H9 (cell line): Measurements from ENCODE around the gene VENTX. TPM values are rescaled to one million over a fixed set of nuclear protein-coding genes. Genes with fewer than 3 reads are reported as not detected.

ENCODE experiments used
- DNase-seq: peaks from one replicate; pipeline ENCODE4 v3.0.0-alpha.2; 2017
- H2AFZ ChIP-seq: one replicate; pipeline ENCODE4 v1.6.1; 2013; ENCODE audit warnings: mild to moderate bottlenecking, low read length, control low read depth, moderate library complexity
- H2AK5ac ChIP-seq: 2 replicates; pipeline ENCODE4 v1.6.1; 2013; ENCODE audit warnings: low read length, control low read depth, mixed read lengths; ENCODE audit not compliant: insufficient read length
- H2BK120ac ChIP-seq: one replicate; pipeline ENCODE4 v1.6.1; 2013; ENCODE audit warnings: low read depth, mild to moderate bottlenecking, low read length, control low read depth, inconsistent platforms; ENCODE audit not compliant: poor library complexity, severe bottlenecking
- H2BK12ac ChIP-seq: 2 replicates; pipeline ENCODE4 v1.6.1; 2013; ENCODE audit warnings: low read length, control low read depth, mixed read lengths, low read depth; ENCODE audit not compliant: insufficient read length
- H2BK15ac ChIP-seq: 2 replicates; pipeline ENCODE4 v1.6.1; 2013; ENCODE audit warnings: low read depth, low read length, control low read depth
- H2BK20ac ChIP-seq: one replicate; pipeline ENCODE4 v1.6.1; 2013; ENCODE audit warnings: low read depth, mild to moderate bottlenecking, low read length, control low read depth, inconsistent platforms; ENCODE audit not compliant: poor library complexity, severe bottlenecking
- H2BK5ac ChIP-seq: 2 replicates; pipeline ENCODE4 v1.6.1; 2013; ENCODE audit warnings: low read length, control low read depth, mixed read lengths; ENCODE audit not compliant: insufficient read length
- H3K14ac ChIP-seq: 2 replicates; pipeline ENCODE4 v1.6.1; 2013; ENCODE audit warnings: low read length, control low read depth; ENCODE audit not compliant: insufficient read depth
- H3K18ac ChIP-seq: 2 replicates; pipeline ENCODE4 v1.6.1; 2013; ENCODE audit warnings: low read depth, mild to moderate bottlenecking, mixed read lengths, low read length, control low read depth; ENCODE audit not compliant: insufficient read length
- H3K23ac ChIP-seq: 2 replicates; pipeline ENCODE4 v1.6.1; 2013; ENCODE audit warnings: low read length, control low read depth, mixed read lengths, low read depth; ENCODE audit not compliant: insufficient read length
- H3K23me2 ChIP-seq: 2 replicates; pipeline ENCODE4 v1.6.1; 2013; ENCODE audit warnings: low read depth, mild to moderate bottlenecking, mixed read lengths, low read length, control low read depth; ENCODE audit not compliant: insufficient read length, poor library complexity, severe bottlenecking
- H3K27ac ChIP-seq: 2 replicates; pipeline ENCODE4 v1.5.1; 2013; ENCODE audit warnings: low read length, control low read depth, mixed read lengths, low read depth; ENCODE audit not compliant: insufficient read length
- H3K27me3 ChIP-seq: 2 replicates; pipeline ENCODE4 v1.6.1; 2013; ENCODE audit warnings: low read length, control low read depth, inconsistent platforms; ENCODE audit not compliant: insufficient read depth
- H3K4ac ChIP-seq: 2 replicates; pipeline ENCODE4 v1.6.1; 2013; ENCODE audit warnings: low read depth, mild to moderate bottlenecking, control low read depth, inconsistent platforms, low read length, moderate library complexity
- H3K4me1 ChIP-seq: 2 replicates; pipeline ENCODE4 v1.6.1; 2013; ENCODE audit warnings: low read length, control low read depth, inconsistent platforms; ENCODE audit not compliant: insufficient read depth
- H3K4me2 ChIP-seq: 2 replicates; pipeline ENCODE4 v1.6.1; 2013; ENCODE audit warnings: low read length, control low read depth, mixed read lengths; ENCODE audit not compliant: insufficient read length, insufficient read depth
- H3K56ac ChIP-seq: 2 replicates; pipeline ENCODE4 v1.6.1; 2013; ENCODE audit warnings: low read depth, mild to moderate bottlenecking, mixed read lengths, low read length, control low read depth; ENCODE audit not compliant: insufficient read length
- H3K79me1 ChIP-seq: 2 replicates; pipeline ENCODE4 v1.6.1; 2013; ENCODE audit warnings: low read depth, mild to moderate bottlenecking, moderate library complexity, low read length, control low read depth, inconsistent platforms; ENCODE audit not compliant: insufficient read depth, poor library complexity, severe bottlenecking
- H3K79me2 ChIP-seq: 2 replicates; pipeline ENCODE4 v1.6.1; 2013; ENCODE audit warnings: low read length, control low read depth, inconsistent platforms; ENCODE audit not compliant: insufficient read depth
- H3K9ac ChIP-seq: 2 replicates; pipeline ENCODE4 v1.6.1; 2013; ENCODE audit warnings: low read length, control low read depth, mixed read lengths; ENCODE audit not compliant: insufficient read length; ENCODE audit errors: extremely low read depth
- H3K9me3 ChIP-seq: one replicate; pipeline ENCODE4 v1.6.1; 2013; ENCODE audit warnings: low read depth, low read length, inconsistent platforms; ENCODE audit not compliant: control insufficient read depth
- H3T11ph ChIP-seq: one replicate; pipeline ENCODE4 v1.6.1; 2013; ENCODE audit warnings: mild to moderate bottlenecking, low read length, control low read depth, inconsistent platforms
- H4K20me1 ChIP-seq: one replicate; pipeline ENCODE4 v1.6.1; 2013; ENCODE audit not compliant: control insufficient read depth, insufficient read length, insufficient read depth
- H4K5ac ChIP-seq: 2 replicates; pipeline ENCODE4 v1.6.1; 2013; ENCODE audit warnings: low read depth, mild to moderate bottlenecking, mixed read lengths, low read length, control low read depth; ENCODE audit not compliant: insufficient read length
- H4K8ac ChIP-seq: replicated peaks from 2 replicates; pipeline ENCODE4 v1.6.1; 2013; ENCODE audit warnings: low read length, control low read depth, mixed read lengths, low read depth; ENCODE audit not compliant: insufficient read length
- H4K91ac ChIP-seq: 2 replicates; pipeline ENCODE4 v1.6.1; 2013; ENCODE audit warnings: low read depth, mild to moderate bottlenecking, moderate library complexity, mixed read lengths, low read length, control low read depth; ENCODE audit not compliant: insufficient read length
- H3K27ac Mint-ChIP-seq, 3 experiments: 2 replicates in 2 of 3; 3 replicates in 1 of 3; pipeline ENCODE4 v1.8.0; 2020 to 2021; ENCODE audit warnings: mixed read lengths in 3 of 3, mild to moderate bottlenecking in 1 of 3, moderate library complexity in 1 of 3
- H3K27me3 Mint-ChIP-seq: 2 replicates; pipeline ENCODE4 v1.8.0; 2021; ENCODE audit warnings: low read depth, mild to moderate bottlenecking, moderate library complexity, mixed read lengths
- H3K36me3 Mint-ChIP-seq, 3 experiments: 2 replicates in 2 of 3; 3 replicates in 1 of 3; pipeline ENCODE4 v1.8.0; 2020 to 2021; ENCODE audit warnings: low read depth in 3 of 3, mixed read lengths in 3 of 3; ENCODE audit not compliant: insufficient read depth in 1 of 3
- H3K4me1 Mint-ChIP-seq, 2 experiments: 2 replicates each; pipeline ENCODE4 v1.8.0; 2020; ENCODE audit warnings: mixed read lengths in 2 of 2
- H3K4me3 Mint-ChIP-seq, 2 experiments: 2 replicates in 1 of 2; 3 replicates in 1 of 2; pipeline ENCODE4 v1.8.0; 2020 to 2021; ENCODE audit warnings: mild to moderate bottlenecking in 2 of 2, mixed read lengths in 2 of 2, moderate library complexity in 1 of 2
- H3K9me3 Mint-ChIP-seq, 2 experiments: 2 replicates in 1 of 2; 3 replicates in 1 of 2; pipeline ENCODE4 v1.8.0; 2020; ENCODE audit warnings: mild to moderate bottlenecking in 2 of 2, mixed read lengths in 2 of 2, moderate library complexity in 1 of 2
- CTCF ChIP-seq: fragments of 200-600 bp; sonication (generic); conservative IDR thresholded peaks from 3 replicates; pipeline ENCODE4 v1.8.0; 2021; ENCODE audit warnings: antibody characterized with exemption, mild to moderate bottlenecking
- WGBS: extraction: QIAGEN DNeasy Blood & Tissue Kit; methylation state at CpG from one replicate; pipeline ENCODE4 v1.1.7; 2013; ENCODE audit warnings: missing lambda C conversion rate, low lambda C conversion rate, mixed read lengths; ENCODE audit not compliant: insufficient read length; ENCODE audit errors: extremely low coverage; 5-methylcytosine and 5-hydroxymethylcytosine counted together
- total RNA-seq: library from RNA; stranded (reverse); gene quantifications from 2 replicates; pipeline ENCODE4 v1.2.1, GENCODE V29; 2021

The VENTX gene
- total RNA-seq, 1 experiment from 2014 or later: 10.9 TPM

GRCh38 chr10:133205146-133205545 is 32.5 kb upstream of the VENTX start:
- no peak overlapping the region for H4K8ac ChIP-seq
- no peak for TF ChIP-seq CTCF
- Mint-ChIP-seq H3K27ac (no peak overlapping the region), H3K4me3 (no peak overlapping the region), H3K9me3 (no peaks in the 10 kb centered on the region), H3K36me3 (peaks cover 0 to 5% (median 1%) of the 10 kb centered on the region in 3 experiments; a peak in 3 of 7 replicates), H3K27me3 (no peaks in the 10 kb centered on the region; the same call in 1 of the 2 replicates), H3K4me1 (no peaks in the 10 kb centered on the region)
- H3K9me3 ChIP-seq: no peaks in the 10 kb centered on the region
- no peak overlapping the region for H3K4ac ChIP-seq
- no peaks in the 10 kb centered on the region for H3K23me2 ChIP-seq
- H2BK12ac ChIP-seq: no peak overlapping the region
- H3K4me1 ChIP-seq: no peaks in the 10 kb centered on the region
- H4K20me1 ChIP-seq: no peaks in the 10 kb centered on the region
- no peak overlapping the region; the same call in 1 of the 2 replicates for H3K14ac ChIP-seq
- H3K27me3 ChIP-seq: no peaks in the 10 kb centered on the region
- no peaks in the 10 kb centered on the region for H3K79me2 ChIP-seq
- H4K91ac ChIP-seq: no peak overlapping the region
- H3K27ac ChIP-seq: no peak overlapping the region
- H2BK15ac ChIP-seq: no peak overlapping the region
- H2BK5ac ChIP-seq: no peak overlapping the region
- no peak overlapping the region for H2BK20ac ChIP-seq
- WGBS: no CpG with 5 or more reads among the region's 23 CpGs
- H2AFZ ChIP-seq: no peak overlapping the region
- H3K23ac ChIP-seq: no peak overlapping the region
- no peak overlapping the region for H2BK120ac ChIP-seq
- DNase-seq: no peak
- no peak overlapping the region for H3K4me2 ChIP-seq
- no peak overlapping the region for H3T11ph ChIP-seq
- H3K18ac ChIP-seq: no peak overlapping the region
- no peaks in the 10 kb centered on the region for H3K79me1 ChIP-seq
- H3K56ac ChIP-seq: no peak overlapping the region
- H4K5ac ChIP-seq: no peak overlapping the region
- no peak overlapping the region for H2AK5ac ChIP-seq
- H3K9ac ChIP-seq: no peak overlapping the region
